HG02678 (cell line): ENCODE data around the gene ALPK3.

Experiments
- ATAC-seq: cut with Tn5 transposase; IDR thresholded peaks from one replicate; pipeline ENCODE4 v1.9.1; 2021; ENCODE audit warnings: mild to moderate bottlenecking, moderate library complexity; ENCODE audit not compliant: unreplicated experiment

The ALPK3 gene

DNA sequence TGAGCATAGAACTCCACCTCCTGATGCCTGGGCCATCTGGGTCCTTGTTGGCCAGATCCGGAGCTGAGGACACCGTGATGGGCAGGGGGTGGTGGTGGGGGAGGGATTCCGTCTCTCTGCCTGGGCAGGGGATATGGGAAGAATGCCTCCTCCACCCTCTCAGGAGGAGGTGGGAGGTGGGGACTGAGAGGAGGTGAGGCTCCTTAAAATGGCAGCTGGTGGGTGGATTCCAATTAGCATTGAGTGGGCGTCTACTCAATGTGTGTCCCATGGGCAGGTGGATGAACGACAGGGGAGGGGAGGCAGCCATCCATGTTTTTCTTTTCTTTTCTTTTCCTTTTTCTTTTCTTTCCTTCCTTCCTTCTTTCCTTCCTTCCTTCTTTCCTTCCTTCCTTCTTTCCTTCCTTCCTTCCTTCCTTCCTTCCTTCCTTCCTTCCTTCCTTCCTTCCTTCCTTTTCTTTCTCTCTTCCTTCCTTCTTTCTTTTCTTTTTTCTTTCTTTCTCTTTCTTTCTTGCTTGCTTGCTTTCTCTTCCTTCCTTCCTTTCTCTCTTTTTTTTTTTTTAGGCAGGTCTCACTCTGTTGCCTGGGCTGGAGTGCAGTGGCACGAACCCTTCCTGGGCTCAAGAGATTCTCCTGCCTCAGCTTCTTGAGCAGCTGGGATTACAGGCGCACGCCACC, 72.3 kb downstream of the ALPK3 start:
- no peak for ATAC-seq

DNA sequence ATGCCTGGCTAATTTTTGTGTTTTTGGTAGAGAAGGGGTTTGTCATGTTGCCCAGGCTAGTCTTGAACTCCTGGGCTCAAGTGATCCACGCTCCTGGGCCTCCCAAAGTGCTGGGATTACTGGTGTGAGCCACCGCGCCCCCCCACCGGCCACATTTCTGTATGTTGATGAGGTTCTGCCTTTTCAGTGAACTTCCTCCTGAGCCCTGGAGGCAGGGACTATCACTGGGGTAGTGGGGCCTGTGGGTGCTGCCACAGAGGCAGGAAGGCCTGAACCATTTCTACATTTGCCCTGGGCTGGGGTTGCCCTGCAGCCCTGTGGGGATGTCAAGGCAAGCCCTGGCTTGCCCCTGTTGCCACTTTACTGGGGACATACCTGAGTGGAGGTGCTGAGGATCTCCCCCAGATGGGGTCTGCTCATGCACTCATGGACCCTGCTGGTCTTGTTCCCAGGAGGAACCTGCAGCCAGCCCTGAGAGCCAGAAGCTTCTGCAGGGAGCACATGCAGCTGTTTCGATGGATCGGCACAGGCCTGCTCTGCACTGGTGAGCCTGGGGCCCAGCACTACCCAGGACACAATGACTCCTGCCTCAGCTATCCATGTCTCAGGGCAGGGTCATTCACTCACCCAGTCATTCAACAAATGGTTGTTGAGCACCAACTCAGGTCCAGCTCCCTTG, 73.0 kb downstream of the ALPK3 start:
- ATAC-seq = no peak

DNA sequence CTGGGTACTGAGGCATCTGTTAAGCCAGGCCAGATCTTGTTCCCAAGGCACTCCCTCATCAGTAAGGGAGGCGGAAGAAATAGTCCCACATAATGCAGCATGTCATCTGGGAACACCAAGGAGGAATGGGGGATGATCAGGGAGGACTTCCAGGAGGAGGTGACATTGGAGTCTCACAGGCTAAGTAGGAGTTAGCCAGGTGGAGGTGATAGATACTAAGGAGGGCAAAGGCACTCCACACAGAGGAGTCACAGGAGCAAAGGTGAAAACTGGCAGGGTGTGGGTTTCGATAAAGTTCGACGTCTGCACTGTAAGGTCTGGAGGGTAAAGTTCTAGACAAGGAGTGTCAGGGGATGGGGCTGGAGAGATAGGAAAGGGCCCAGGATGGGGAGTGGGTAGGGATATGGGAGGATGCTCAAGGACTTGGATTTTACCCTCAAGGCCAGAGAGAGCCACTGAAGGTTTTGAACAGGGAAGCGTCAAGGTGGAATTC, 73.6 kb downstream of the ALPK3 start:
- ATAC-seq = no peak

DNA sequence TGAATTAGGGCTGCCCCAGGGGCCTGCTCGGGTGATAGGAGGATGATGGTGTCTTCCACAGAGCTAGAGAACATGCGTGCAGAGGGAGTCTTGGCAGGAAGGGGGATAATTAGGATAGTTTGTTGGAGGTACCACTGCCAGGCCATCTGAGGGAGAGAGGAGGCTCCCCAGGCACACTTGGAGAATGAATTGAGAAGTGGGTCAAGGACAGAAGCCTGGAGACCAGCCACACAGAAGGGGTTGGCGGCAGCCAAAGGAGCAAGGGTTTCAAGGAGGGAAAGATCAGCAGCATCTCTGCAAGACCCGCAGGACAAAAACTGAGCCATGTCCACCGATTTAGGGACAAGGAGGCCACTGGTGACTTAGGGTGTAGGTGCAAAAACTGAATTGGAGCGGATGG, 74.2 kb downstream of the ALPK3 start:
- ATAC-seq = no peak

DNA sequence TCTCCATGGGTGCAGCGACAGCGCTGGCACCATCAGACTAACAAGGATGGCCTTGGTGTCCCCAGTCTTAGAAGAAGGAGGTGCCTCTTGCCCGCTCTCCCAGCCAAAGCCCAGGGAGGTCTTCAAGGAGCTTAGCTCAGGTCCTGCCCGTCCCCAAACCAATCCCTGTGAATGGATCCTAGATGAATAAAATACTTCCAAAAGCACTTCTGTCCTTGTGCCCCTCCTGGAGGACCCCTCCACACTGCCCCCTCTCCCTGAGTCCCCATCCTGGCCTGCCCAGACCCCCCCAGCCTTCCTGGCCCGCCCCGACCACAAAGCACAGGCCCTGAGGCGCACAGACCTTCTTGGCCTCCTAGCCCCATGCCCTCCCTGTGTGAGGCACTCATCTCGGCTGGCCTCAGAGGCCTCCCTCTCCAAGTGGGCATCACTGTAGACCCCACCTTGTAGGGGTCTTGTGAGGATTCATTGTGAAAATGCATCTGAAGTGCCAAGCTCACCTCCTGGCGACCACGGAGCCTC, 75.7 kb downstream of the ALPK3 start:
- no peak for ATAC-seq

DNA sequence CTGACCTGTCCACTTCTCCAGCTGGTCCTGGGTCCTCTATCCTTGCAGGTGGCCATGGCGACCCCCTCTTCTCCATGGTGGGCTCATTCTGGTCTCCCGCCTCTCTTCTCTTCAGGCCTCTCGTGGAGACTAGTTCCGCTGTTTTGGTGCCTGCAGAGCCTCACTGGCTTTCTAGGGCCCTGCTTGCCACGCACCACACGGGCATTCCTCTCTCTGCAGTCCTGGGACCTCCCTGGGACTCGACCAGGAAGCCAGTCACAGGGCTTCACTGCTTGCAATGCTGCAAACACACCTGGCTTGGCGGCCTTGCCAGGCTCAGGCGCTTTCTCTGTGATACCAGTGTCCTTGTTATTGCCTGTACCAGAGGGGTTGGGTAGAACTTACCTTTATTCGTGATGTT, 76.5 kb downstream of the ALPK3 start:
- ATAC-seq = no peak

DNA sequence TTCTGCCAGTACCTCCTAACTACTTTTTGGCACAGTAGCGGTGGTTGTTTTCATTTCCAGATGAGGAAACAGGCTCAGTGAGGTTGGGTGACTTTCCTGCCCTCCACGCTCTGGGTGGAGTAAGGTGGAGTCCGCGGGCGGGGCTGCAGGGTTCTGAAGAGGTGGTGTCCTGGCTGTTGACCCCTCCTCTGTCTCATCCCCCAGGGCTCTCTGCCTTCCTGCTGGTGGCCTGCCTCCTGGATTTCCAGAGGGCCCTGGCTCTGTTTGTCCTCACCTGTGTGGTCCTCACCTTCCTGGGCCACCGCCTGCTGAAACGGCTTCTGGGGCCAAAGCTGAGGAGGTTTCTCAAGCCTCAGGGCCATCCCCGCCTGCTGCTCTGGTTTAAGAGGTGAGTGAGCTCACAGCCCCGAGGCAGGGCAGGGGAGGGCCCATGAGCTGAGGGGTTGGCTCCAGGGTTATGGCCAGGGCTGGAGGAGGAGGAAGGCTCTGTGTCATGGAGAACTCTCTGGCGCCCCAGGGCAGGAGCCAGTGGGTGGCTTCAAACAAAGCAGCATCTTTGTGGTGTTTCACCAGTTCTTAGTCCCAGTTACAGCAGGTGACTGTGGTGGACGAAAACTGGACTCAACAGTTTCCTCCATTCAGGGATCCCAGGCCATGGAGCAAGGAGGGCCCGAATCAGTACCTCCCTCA, 77.7 kb downstream of the ALPK3 start:
- no peak for ATAC-seq

DNA sequence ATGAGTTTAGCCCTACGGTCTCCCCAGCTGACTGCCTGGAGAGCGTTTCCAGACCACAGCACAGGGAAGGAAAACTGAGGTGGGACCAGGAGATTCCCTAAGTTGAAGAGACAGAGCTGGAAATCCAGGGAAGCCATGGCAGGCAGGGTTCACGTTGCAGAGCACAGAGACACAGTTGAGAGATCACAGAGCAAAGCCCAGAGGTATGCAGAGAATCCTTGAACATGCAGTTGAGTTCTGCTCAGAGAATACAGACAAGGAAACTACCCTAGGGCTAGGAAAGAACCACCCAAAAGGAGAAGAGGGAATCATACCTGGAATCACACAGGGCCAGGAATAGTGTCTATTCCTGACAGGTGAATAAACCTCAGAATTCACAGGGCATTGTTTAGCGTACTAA, 81.6 kb downstream of the ALPK3 start:
- ATAC-seq = no peak

DNA sequence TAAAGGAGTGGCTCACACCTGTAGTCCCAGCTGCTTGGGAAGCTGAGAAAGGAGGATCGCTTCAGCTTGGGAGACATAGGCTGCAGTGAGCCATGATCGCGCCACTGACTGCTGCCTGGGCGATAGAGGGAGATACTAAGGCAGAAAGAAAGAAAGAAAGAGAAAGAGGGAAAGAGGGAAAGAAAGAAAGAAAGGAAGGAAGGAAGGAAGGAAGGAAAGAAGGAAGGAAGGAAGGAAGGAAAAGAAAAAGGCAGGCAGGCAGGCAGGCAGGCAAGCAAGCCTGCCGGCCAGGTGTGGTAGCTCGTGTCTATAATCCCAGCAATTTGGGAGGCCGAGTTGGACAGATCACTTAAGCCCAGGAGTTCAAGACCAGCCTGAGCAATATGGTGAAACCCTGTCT, 82.6 kb downstream of the ALPK3 start:
- no peak for ATAC-seq

DNA sequence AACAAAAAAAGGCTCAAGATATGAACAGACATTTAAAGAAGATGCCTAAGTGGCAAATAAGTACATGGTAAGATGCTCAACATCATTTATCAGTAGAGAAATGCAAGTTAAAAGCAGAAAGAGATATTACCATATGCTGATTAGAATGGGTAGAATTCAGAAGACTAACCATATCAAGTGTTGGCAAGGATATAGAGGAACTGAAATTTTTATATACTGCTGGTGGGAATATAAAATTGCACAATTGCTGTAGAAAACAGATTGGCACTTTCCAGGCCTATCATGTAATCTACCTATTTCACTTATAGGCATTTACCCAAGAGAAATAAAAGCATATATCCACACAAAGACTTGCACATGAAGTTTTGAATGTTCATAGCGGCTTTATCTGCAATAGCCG, 84.4 kb downstream of the ALPK3 start:
- ATAC-seq = no peak

DNA sequence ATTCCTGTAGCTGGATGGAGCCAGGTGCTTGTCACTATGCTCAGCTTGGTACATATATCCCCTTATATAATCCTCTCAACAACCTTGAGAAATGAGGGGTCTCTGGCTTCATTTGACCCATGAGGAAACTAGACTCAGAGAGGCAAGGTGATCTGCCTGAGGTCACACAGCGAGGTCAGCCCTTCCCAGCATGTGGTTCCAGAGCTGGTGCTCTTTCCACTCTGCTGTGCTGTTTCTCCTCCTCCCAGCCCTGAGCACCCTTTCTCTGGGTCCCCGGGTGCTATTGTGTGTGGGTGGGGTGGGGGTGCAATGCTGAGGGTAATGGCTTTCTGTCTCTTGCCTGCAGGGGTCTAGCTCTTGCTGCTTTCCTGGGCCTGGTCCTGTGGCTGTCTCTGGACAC, 86.6 kb downstream of the ALPK3 start:
- no peak for ATAC-seq

DNA sequence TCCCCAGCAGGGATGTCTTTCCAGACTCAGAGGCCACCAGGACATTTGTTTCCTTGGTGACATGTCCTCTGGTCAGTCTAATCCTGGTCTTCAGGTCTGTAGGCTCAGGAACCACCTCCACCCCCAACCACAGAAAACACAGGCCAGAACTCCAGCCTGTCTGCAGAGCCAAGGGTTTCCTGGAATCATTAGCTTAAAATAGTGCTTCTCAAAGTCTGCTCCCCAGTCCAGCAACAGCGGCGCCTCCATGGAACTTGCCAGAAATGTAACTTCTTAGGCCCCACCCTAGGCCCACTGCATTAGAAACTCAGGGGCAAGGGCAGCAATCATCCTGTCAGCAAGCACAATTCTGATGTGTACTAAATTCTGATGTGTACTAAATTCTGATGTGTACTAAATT, 87.3 kb downstream of the ALPK3 start:
- no peak for ATAC-seq

DNA sequence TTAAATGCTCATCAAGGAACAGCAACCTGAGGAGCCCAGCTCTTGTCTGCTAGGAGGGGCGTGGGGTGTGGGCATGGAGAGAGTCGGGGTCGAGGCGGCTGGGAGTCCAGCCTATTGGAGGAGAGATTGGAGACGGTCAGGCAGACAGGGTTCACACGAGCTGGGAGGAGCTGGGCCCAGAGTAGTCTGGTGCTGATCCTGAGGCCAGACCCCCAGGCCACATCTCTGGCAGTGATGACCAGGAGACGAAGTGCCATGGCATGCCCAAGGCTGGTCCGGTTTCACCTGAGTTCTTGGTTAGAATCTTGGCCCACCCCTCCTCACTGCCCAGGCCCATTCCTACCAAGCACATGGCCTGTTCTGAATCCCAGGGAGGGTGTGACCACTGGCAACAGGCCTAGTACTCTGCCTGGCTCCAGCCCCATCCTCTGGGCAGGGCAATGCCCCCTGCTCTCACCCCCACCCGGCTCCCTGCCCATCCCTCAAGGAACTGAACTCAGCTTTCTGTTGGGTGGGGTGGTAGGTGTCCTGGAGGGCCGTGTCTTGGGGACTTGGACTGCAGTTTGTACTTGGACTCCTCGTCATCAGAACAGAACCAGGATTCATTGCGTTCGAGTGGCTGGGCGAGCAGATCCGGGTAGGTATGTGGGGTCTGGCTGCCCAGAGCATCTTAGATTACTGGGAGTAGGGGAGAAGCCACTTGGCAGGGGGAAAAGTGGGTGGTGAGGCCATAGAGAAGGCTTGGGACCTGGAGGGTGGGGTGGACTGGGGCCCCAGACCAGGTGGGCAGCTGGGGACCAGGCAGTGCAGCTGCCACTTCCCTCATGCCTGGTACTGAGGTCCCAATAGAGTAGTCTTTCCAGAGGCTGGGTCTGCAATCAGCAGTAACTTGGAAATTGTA, 88.1 kb downstream of the ALPK3 start:
- ATAC-seq = no peak

DNA sequence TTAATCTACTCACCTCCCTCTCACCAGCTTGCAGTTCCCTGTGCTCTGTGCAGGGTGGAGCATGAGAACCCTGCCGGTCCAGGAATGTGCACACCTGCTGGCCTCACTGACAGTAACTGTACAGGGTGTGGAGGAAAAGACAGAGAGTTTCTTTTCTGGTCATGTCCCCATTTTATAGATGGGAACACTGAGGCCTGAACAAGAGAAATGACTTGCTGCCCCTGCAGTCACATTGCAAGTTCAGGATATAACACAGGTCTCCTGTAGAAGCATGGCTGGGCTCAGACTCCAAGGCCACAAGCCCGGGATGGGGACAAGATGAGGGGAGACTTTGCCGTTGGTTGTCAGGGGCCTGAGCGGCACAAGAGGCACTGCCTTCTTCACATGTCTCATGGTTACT, 90.6 kb downstream of the ALPK3 start:
- no peak for ATAC-seq

DNA sequence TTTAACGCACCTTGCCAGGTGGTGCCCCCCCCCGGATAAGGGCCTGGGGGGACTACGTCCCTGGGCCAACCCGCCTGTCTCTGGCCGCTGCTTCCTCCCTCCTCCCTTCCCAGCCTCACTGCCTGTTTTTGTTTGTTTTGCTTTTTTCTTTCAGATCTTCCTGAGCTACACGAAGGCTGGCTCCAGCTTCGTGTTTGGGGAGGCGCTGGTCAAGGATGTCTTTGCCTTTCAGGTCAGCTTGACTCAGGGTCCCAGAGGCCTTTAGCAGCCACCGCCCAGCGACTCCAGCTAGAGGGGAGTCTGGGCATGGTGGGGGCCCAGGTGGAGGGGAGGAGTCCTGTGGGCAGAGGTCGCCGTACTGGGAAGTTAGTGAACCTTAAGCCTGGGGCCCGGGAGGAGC, 91.4 kb downstream of the ALPK3 start:
- no peak for ATAC-seq

DNA sequence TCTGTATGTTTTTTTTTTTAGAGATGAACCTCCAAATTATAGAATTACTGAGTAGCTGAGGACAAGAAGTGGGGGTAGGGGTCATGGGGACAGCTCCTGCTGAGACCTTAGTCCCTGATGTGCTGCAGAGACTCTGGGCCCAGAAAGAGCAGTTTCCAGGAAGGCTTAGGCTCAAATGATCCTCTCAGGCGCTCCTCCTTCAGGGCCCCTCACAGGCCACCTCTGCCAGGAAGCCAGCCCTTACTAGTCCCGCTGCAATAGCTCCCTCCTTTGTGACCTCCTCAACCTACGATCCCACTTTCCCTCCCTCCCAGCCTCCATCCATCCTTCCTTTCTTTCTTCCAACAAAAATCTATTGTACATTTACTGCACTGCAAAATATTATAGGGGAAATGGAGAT, 91.9 kb downstream of the ALPK3 start:
- no peak for ATAC-seq

DNA sequence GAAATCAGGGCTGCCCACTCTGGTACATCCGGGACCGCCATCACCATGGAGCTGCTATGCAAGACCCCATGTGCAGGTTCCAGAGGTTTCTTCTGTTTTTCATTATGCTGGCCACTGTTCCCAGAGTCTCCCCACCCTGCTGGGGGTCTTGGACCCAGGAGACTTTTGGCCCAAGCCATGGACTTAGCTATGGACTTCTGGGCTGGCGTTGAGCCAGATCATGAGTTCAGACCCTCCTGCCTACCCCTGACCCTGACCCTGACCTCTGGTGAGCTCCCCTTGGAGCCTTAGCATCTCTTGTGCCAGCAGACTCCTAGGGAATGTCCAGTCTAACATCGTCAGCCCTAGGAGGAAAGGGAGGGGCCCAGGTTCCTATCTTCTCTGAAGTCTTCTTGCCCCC, 92.6 kb downstream of the ALPK3 start:
- no peak for ATAC-seq

DNA sequence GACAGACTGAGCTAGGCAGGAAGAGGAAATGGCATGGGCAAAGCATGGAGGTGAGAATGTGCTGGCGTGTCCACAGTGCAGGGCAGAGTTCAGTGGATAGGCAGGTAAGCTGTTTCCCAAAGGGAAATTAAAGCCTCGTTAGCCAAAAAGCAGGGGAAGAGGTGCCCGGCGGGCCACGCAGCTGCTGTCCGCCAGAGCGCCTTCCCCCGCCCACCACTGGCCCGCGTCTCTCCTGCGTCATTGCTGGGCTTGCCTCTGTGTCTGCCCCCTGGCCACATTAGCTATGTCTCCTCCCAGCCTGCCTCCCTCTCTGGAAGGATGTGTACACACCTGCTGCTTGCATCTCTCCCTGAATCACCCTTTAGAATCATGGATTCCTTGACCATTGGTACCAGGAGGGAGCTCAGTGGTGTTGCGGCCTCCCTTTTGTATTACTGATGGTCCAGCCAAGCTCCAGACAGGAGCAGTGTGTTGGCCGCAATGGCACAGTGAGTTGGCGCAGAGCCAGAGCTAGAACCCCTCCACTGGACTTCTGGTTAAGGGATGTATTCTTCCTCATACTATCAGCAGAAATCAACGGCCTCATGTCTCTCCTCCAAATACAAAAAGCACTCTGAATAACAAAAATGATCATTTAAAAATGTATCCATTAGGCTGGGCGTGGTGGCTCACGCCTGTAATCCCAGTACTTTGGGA, 93.9 kb downstream of the ALPK3 start:
- no peak for ATAC-seq

DNA sequence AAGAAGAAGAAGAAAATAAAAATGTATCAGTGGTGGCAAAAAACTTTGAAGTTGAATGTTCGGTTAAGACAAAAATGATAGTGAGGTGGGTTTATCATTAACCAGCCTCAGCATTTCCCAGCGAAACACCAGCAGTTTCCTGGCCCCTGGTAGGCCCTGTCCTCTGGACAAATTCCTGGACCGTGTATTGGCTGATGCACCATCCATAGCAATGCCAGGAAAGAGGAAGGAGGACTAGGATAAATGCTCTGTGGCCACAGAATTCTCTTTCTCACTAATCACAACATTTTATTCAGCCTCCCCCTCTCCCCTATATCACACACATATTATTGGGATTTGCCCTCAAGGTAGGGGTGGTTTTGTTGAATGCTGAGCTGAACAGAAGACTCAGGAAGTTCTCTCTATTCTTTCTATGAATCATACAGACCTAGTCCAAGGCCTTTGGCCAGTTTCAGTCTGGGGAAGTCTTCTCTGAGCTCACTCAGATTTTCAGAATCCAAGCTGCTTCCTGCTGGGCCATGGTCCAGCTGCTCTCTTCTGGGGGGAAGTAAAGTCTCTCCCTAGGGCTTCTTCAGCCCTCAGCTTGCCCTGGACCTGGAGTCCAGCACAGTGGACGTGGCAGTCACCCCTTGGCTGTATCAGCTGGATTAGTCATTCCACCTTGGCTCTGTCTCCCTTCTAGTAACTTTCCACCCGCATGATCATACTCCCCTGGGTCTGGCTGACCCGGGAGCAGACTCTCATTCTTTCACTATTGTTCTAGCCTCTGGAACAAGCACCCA, 94.9 kb downstream of the ALPK3 start:
- ATAC-seq = no peak

DNA sequence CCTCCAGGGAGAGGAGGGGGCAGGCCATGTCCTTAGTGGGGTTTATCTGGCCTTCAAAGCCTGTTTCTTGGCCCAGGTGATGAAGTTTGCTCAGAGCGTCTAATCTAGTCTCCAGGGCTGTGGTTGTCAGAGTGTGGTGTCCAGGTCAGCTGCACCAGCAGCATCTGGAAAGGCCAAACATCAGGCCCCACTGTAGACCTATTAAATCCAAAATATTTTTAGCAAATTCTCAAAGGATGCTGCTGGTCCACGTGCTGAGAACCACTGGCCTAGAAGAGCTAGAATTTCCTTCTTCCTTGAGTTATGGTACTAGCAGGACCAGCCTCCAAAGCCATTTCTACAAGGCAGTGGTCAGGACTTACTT, 96.2 kb downstream of the ALPK3 start:
- no peak for ATAC-seq
